ENCODE results near the gene PELI1. TPM values are rescaled to one million over a fixed set of nuclear protein-coding genes. Genes with fewer than 3 reads are reported as not detected.

PELI1 gene
- total RNA-seq, 1 donor from 2014 or later, result 24.0 TPM

- no peaks in the 10 kb centered on the region for H3K27me3 ChIP-seq (ENCODE audit: control insufficient read depth in 3 of 3, insufficient read depth in 3 of 3, low read length in 3 of 3)
- no peak overlapping the region for H3K9ac ChIP-seq (ENCODE audit: low read depth in 1 of 3, low read length in 3 of 3)
- H3K27ac ChIP-seq (ENCODE audit: low read depth, low read length), result no peak overlapping the region
- no peak overlapping the region for H3K4me3 ChIP-seq (ENCODE audit: low read length in 3 of 3)
- H3K36me3 ChIP-seq (ENCODE audit: control insufficient read depth in 3 of 3, insufficient read depth in 3 of 3, low read length in 3 of 3), result no peaks in the 10 kb centered on the region
- peaks cover 0 to 4% (median 2%) of the 10 kb centered on the region in 3 donors for H3K4me1 ChIP-seq (ENCODE audit: control insufficient read depth in 3 of 3, insufficient read depth in 3 of 3, low read length in 3 of 3)
- no peaks in the 10 kb centered on the region for H3K9me3 ChIP-seq (ENCODE audit: control insufficient read depth in 3 of 3, low read length in 3 of 3)
Observed at GRCh38 chr2:64157792-64158191, 13.6 kb upstream of the PELI1 start.

DNA sequence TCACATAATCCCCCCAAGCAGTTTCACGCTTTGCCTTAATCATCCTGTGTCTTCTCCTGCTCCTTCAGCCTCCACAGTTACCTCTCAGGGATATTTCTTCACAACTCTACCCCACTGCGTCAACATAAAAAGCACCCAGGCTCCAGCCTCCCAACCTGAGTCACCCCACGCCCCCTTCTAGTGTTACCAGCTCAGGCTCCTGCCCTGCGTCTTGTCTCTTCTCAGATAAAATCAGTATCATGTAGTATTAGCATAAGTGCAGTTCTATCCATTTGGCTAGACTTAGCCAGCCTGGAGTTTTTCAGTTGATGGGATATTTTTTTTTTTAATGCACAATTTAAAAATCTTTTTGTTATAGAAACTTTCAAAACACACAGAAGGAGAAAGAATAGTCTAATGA lies 9.6 kb upstream of the PELI1 start:
- Histone ChIP-seq H3K27me3 (ENCODE audit: control insufficient read depth in 3 of 3, insufficient read depth in 3 of 3, low read length in 3 of 3) (no peaks in the 10 kb centered on the region), H3K27ac (ENCODE audit: low read depth, low read length) (no peak overlapping the region), H3K4me3 (ENCODE audit: low read length in 3 of 3) (no peak overlapping the region), H3K9me3 (ENCODE audit: control insufficient read depth in 3 of 3, low read length in 3 of 3) (no peaks in the 10 kb centered on the region), H3K4me1 (ENCODE audit: control insufficient read depth in 3 of 3, insufficient read depth in 3 of 3, low read length in 3 of 3) (peaks cover 0 to 4% (median 2%) of the 10 kb centered on the region in 3 donors), H3K9ac (ENCODE audit: low read depth in 1 of 3, low read length in 3 of 3) (no peak overlapping the region), H3K36me3 (ENCODE audit: control insufficient read depth in 3 of 3, insufficient read depth in 3 of 3, low read length in 3 of 3) (no peaks in the 10 kb centered on the region)

DNA sequence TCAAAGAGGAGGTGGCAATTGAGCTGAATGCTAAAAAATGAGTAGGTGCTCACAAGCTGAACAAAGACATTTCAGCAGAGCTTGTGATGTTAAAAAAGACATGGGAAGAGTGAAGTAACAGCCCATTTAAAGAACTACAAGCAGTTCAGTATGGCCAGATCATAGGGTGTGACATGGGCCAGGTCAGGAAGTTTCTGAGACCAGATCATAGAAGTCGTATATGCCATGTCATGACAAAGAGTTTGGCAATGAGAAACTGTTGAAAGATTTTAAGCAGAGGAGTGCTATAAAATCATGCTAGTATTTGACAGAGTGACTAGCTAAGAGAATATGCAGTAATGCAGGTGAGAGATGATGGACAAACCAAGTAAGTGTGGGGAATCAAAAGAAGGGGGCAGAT lies 7.3 kb upstream of the PELI1 start:
- Histone ChIP-seq H3K27ac (ENCODE audit: low read depth, low read length) (no peak overlapping the region), H3K4me1 (ENCODE audit: control insufficient read depth in 3 of 3, insufficient read depth in 3 of 3, low read length in 3 of 3) (no peaks in the 10 kb centered on the region)

DNA sequence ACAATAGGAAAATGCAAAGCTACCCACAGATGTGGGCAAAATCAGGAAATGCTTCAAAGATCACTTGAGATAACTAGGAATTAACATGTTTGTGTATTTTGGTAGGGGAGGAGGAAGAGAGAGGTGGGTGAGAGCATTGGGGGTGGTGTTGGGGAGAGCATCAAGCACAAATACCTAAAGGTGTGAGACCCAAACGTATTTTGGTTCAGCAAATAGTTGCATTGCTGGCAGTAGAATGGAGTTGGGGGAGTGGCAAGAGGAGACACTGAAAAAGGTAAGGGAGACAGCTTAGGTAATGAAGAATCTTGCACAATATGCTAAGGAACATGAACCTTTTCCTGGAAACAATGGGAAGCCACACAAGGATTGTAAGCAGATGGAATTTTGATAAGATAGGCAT lies 1.5 kb upstream of the PELI1 start:
- no peak overlapping the region for H3K4me3 ChIP-seq (ENCODE audit: low read length in 3 of 3)
- H3K27ac ChIP-seq (ENCODE audit: low read depth, low read length), result no peak overlapping the region

More for the DNA sequence above, 7.3 kb upstream of the PELI1 start:
- Histone ChIP-seq H3K9me3 (ENCODE audit: control insufficient read depth in 3 of 3, low read length in 3 of 3) (no peaks in the 10 kb centered on the region), H3K27me3 (ENCODE audit: control insufficient read depth in 3 of 3, insufficient read depth in 3 of 3, low read length in 3 of 3) (no peaks in the 10 kb centered on the region), H3K36me3 (ENCODE audit: control insufficient read depth in 3 of 3, insufficient read depth in 3 of 3, low read length in 3 of 3) (no peaks in the 10 kb centered on the region), H3K9ac (ENCODE audit: low read depth in 1 of 3, low read length in 3 of 3) (no peak overlapping the region), H3K4me3 (ENCODE audit: low read length in 3 of 3) (no peak overlapping the region)

DNA sequence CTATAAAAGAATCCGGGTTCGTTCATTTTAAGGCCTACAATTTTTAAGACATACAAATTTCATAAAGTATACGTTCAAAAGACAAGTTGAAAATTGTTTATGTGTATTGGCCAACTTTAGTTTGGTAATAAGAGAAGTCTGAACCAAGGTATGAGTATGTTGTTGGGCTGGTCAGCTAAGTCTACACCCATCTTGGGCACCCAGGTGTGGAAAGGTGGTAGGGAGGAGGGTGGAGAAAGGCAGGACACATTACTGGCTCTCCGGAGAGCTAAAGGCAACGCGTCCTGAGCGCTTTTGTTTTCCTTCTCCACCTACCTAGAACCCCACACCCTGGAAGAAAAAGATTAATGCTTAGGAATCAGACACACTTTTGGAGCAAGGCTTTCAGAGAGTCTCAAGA lies 899 bp upstream of the PELI1 start:
- Histone ChIP-seq H3K27ac (ENCODE audit: low read depth, low read length) (no peak overlapping the region), H3K4me3 (ENCODE audit: low read length in 3 of 3) (no peak overlapping the region), H3K4me1 (ENCODE audit: control insufficient read depth in 3 of 3, insufficient read depth in 3 of 3, low read length in 3 of 3) (peaks cover 0 to 12% (median 4%) of the 10 kb centered on the region in 3 donors), H3K9me3 (ENCODE audit: control insufficient read depth in 3 of 3, low read length in 3 of 3) (no peaks in the 10 kb centered on the region), H3K9ac (ENCODE audit: low read depth in 1 of 3, low read length in 3 of 3) (no peak overlapping the region), H3K36me3 (ENCODE audit: control insufficient read depth in 3 of 3, insufficient read depth in 3 of 3, low read length in 3 of 3) (no peaks in the 10 kb centered on the region), H3K27me3 (ENCODE audit: control insufficient read depth in 3 of 3, insufficient read depth in 3 of 3, low read length in 3 of 3) (no peaks in the 10 kb centered on the region)

More for the DNA sequence above, 1.5 kb upstream of the PELI1 start:
- no peak overlapping the region for H3K9ac ChIP-seq (ENCODE audit: low read depth in 1 of 3, low read length in 3 of 3)
- H3K9me3 ChIP-seq (ENCODE audit: control insufficient read depth in 3 of 3, low read length in 3 of 3), result no peaks in the 10 kb centered on the region
- peaks cover 0 to 10% (median 4%) of the 10 kb centered on the region in 3 donors for H3K4me1 ChIP-seq (ENCODE audit: control insufficient read depth in 3 of 3, insufficient read depth in 3 of 3, low read length in 3 of 3)
- H3K27me3 ChIP-seq (ENCODE audit: control insufficient read depth in 3 of 3, insufficient read depth in 3 of 3, low read length in 3 of 3), result no peaks in the 10 kb centered on the region
- no peaks in the 10 kb centered on the region for H3K36me3 ChIP-seq (ENCODE audit: control insufficient read depth in 3 of 3, insufficient read depth in 3 of 3, low read length in 3 of 3)

DNA sequence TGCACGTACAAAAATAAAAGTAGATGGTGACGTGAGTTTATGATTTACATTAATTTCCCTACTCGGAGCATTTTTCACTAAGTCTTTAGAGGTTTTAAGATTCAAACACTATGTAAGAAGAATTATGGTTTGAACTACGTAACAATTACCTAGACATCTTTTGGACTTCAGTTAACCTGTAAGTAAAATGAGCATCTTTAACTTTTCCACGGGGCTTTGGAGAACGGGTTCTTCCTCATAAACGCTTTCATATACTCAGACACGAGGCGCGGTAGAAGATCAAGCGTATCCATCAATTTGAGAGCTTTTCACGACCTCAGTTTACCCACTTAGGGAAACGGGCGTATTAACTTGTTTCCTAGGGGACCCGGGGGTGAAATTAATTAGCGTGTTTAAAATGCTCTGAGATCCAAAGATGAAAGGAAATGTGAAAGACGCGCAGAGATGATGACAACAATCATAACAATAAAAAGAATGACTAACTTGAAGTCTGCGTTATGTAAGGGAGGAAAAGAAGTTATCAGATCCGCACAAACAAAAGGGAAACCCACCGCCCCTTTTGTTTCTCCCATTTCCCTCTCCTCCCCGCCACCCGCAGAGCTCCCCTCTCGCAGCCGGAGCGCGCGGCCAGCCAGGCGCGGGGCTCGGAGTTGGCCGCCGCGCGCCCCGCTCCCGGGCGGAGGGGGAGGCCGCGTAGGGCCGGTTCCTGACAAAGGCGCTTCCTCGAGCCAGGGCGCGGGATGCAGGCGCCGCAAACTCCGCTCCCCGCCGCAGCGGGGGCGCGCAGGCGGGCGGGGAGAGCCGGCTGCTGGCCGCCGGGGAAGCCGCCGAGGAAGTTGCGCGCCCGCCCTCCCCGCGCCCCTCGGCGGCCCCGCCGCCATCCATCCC lies 807 bp downstream of the PELI1 start:
- Histone ChIP-seq H3K36me3 (ENCODE audit: control insufficient read depth in 3 of 3, insufficient read depth in 3 of 3, low read length in 3 of 3) (no peaks in the 10 kb centered on the region), H3K9ac (ENCODE audit: low read depth in 1 of 3, low read length in 3 of 3) (peak overlapping the region; percentile 84 to 86 (median 85)), H3K27me3 (ENCODE audit: control insufficient read depth in 3 of 3, insufficient read depth in 3 of 3, low read length in 3 of 3) (no peaks in the 10 kb centered on the region), H3K9me3 (ENCODE audit: control insufficient read depth in 3 of 3, low read length in 3 of 3) (no peaks in the 10 kb centered on the region), H3K27ac (ENCODE audit: low read depth, low read length) (peak overlapping the region; percentile 89), H3K4me1 (ENCODE audit: control insufficient read depth in 3 of 3, insufficient read depth in 3 of 3, low read length in 3 of 3) (peaks cover 0 to 15% (median 4%) of the 10 kb centered on the region in 3 donors), H3K4me3 (ENCODE audit: low read length in 3 of 3) (peak overlapping the region; percentile 85 to 92 (median 91))

- Histone ChIP-seq H3K4me1 (ENCODE audit: control insufficient read depth in 3 of 3, insufficient read depth in 3 of 3, low read length in 3 of 3) (peaks cover 0 to 18% (median 4%) of the 10 kb centered on the region in 3 donors), H3K27ac (ENCODE audit: low read depth, low read length) (peak overlapping the region; percentile 89), H3K4me3 (ENCODE audit: low read length in 3 of 3) (peak overlapping the region; percentile 85 to 92 (median 91)), H3K36me3 (ENCODE audit: control insufficient read depth in 3 of 3, insufficient read depth in 3 of 3, low read length in 3 of 3) (no peaks in the 10 kb centered on the region), H3K9ac (ENCODE audit: low read depth in 1 of 3, low read length in 3 of 3) (peak overlapping the region; percentile 78 to 86 (median 85)), H3K9me3 (ENCODE audit: control insufficient read depth in 3 of 3, low read length in 3 of 3) (no peaks in the 10 kb centered on the region), H3K27me3 (ENCODE audit: control insufficient read depth in 3 of 3, insufficient read depth in 3 of 3, low read length in 3 of 3) (no peaks in the 10 kb centered on the region)
Observed at GRCh38 chr2:64142741-64143168, 1.5 kb downstream of the PELI1 start.

DNA sequence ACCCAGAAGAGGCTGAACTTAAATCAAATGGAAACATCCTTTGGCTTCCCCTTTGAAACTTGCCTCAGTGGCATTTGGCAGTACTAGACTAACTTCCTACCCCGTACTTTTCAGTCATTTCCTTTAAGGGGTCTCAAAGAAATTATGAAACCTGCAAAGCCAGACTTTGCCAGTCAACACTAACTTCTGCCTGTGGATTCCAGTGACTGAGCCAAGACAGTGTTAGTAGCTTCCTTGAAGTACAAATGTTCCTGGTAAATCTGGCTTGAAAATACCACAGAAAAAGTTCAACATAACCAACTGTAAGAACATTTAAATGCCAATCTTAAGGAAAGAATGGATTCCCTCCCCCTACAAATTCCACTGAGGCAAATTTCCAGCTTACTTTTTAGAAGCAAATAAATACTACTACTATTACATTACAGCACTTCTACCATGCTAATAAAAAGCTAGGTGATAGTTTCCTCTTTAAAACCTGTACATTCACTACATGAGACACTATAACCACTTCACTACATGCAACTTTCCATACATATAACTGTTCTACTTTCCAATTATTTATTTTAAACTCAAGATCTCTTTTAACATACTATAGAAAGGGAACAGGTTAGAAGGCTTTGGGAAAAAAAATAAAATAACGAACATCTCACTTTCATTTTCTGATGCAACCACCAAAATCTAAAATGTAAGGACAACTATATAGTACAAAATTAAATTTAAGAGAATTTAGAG lies 2.4 kb downstream of the PELI1 start:
- peak overlapping the region; percentile 59 for H3K27ac ChIP-seq (ENCODE audit: low read depth, low read length)

GRCh38 chr2:64140665-64141200 lies 3.5 kb downstream of the PELI1 start:
- H3K27me3 ChIP-seq (ENCODE audit: control insufficient read depth in 3 of 3, insufficient read depth in 3 of 3, low read length in 3 of 3), result no peaks in the 10 kb centered on the region
- no peak overlapping the region for H3K4me3 ChIP-seq (ENCODE audit: low read length in 3 of 3)
- no peak overlapping the region for H3K27ac ChIP-seq (ENCODE audit: low read depth, low read length)
- H3K9ac ChIP-seq (ENCODE audit: low read depth in 1 of 3, low read length in 3 of 3), result no peak overlapping the region
- no peaks in the 10 kb centered on the region for H3K9me3 ChIP-seq (ENCODE audit: control insufficient read depth in 3 of 3, low read length in 3 of 3)
- peaks cover 0 to 18% (median 4%) of the 10 kb centered on the region in 3 donors for H3K4me1 ChIP-seq (ENCODE audit: control insufficient read depth in 3 of 3, insufficient read depth in 3 of 3, low read length in 3 of 3)
- no peaks in the 10 kb centered on the region for H3K36me3 ChIP-seq (ENCODE audit: control insufficient read depth in 3 of 3, insufficient read depth in 3 of 3, low read length in 3 of 3)

More for the DNA sequence above, 2.4 kb downstream of the PELI1 start:
- peak overlapping the region in 1 of 3 donors; percentile 85 for H3K4me3 ChIP-seq (ENCODE audit: low read length in 3 of 3)
- H3K36me3 ChIP-seq (ENCODE audit: control insufficient read depth in 3 of 3, insufficient read depth in 3 of 3, low read length in 3 of 3), result no peaks in the 10 kb centered on the region
- peaks cover 0 to 18% (median 4%) of the 10 kb centered on the region in 3 donors for H3K4me1 ChIP-seq (ENCODE audit: control insufficient read depth in 3 of 3, insufficient read depth in 3 of 3, low read length in 3 of 3)
- H3K9me3 ChIP-seq (ENCODE audit: control insufficient read depth in 3 of 3, low read length in 3 of 3), result no peaks in the 10 kb centered on the region
- H3K27me3 ChIP-seq (ENCODE audit: control insufficient read depth in 3 of 3, insufficient read depth in 3 of 3, low read length in 3 of 3), result no peaks in the 10 kb centered on the region
- H3K9ac ChIP-seq (ENCODE audit: low read depth in 1 of 3, low read length in 3 of 3), result peak overlapping the region in 2 of 3 donors; percentile 45 to 51
